Activated CD8-positive, alpha-beta memory T cell treated with anti-CD3 and anti-CD28 coated beads for 48 hours (primary cell): ENCODE measurements around the gene DSG4.

ENCODE experiments used
- DNase-seq, 3 experiments: peaks; one replicate each; pipeline ENCODE4 v3.0.0-alpha.2; 2020; ENCODE audit warnings: low read depth in 2 of 3, low spot score in 2 of 3

DSG4 gene

DNA sequence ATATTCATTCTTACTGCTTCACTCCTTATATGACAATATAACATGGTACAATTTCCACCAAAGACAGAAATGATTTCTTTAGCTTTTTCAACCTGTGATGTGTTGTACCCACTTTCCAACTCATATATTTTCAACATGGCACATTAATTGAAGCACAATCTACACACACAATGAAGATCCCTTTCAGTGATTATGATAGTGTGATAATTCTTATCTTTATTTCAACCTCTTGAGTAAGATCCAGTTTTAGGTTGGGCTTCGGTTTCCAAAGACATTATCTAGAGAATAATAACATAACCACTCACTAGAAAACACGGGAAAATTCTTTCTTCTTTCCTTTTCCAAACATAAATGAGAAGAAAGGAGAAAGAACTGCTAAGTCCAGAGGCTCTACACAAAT, 67.6 kb downstream of the DSG4 start:
- DNase-seq = no peak

DNA sequence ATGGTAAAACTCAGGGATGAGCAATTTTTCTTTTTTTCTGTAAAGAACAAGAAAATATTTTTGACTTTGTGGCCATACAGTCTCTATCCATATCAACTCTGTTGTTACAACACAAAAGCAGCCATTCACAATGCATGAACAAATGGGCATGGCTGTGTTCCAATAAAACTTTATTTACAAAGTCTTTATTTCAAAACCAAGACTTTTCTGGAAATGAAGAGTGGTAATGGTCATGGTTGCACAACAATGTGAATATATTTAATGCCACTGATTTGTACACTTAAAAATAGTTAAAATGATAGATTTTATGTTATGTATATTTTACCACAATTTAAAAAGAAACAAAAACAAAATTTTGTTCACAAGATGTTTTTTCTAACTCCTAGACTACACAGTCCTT, 69.3 kb downstream of the DSG4 start:
- DNase-seq = no peak

DNA sequence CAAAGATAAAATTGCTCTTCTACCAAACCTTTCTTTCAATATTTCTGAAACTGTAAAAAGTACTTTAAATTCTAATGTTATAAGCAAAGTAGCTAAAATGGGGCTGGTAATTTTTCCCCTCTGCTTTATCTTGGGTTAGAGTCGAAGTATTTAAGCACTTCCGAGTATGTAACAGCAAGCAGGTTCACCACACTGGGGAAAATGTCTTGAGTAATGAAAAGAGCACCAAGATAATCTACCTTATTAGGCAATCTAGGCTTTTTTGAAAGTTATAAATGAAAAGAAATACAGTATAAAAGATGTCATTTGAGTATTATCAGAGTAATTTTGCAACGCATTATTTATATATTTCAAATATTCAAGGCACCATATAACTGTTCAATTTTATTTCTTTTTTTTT, 70.3 kb downstream of the DSG4 start:
- no peak for DNase-seq

DNA sequence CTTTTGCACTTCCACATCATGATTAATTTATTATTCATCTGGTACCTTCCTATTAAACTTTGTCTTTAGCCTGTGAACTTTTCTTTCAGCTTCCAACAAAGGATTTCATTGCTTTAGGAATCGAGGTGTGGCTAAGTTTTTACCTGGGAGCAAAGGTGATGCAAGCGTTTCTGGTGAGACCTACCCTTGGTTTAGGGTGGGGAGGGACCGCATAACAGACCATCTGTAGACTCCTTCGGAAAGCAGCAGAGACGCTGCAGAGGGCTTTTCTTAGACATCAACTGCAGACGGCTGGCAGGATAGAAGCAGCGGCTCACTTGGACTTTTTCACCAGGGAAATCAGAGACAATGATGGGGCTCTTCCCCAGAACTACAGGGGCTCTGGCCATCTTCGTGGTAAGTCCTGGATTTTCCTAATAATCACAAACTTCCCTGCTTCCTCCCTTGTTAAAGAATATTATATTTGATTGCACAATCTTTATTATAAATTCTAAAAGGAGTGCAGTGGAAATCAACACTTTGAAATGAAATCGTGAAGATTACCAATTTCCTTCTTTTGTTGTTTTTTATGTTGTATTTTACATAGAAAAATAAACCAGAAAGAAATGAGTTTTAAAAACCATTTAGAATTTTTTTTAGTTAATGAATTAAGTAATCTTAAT, 71.1 kb downstream of the DSG4 start, which contains the start of gene DSG3:
TSS of gene DSG3 (plus strand) at position 212 of the 662 bp plus-strand sequence. CDS start at position 349, 137 bp downstream.
- DNase-seq = no peak

DNA sequence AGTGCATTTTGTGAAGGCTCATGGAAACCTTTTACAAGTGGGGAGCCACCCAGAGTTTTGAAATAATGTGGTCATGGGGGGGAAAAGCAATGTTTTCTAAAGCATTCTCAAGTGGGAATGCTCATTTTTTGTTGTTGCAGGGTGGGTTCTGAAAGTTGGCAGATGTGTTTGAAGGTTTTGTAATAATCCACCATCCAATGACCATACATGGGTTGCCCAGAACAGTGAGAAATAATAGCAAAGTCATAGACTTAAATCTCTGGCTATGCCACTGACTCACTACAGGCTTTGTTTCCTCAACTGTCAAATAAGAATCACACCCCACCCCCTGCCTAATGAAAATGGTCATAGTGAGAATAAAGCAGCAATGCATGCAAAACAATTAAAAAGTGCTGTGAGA, 73.8 kb downstream of the DSG4 start:
- no peak for DNase-seq

DNA sequence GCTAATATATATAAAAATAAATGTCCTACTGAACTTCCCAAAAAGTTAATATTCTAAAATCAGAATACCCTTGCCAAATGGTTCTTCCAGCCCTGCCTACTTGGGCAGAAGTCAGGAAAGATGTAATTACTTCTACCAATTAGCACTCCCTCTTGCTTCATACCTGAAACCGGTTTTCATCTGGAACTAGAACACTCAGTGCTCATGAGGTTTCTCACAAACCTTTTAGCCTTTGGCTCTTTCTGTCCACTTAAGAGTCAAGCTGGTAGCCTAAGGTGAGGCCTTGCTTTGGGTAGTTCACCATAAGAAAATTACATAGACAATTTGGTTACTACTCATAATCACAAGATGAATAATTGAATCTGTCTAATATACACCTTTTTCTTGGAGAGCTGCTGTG, 75.0 kb downstream of the DSG4 start:
- no peak for DNase-seq

DNA sequence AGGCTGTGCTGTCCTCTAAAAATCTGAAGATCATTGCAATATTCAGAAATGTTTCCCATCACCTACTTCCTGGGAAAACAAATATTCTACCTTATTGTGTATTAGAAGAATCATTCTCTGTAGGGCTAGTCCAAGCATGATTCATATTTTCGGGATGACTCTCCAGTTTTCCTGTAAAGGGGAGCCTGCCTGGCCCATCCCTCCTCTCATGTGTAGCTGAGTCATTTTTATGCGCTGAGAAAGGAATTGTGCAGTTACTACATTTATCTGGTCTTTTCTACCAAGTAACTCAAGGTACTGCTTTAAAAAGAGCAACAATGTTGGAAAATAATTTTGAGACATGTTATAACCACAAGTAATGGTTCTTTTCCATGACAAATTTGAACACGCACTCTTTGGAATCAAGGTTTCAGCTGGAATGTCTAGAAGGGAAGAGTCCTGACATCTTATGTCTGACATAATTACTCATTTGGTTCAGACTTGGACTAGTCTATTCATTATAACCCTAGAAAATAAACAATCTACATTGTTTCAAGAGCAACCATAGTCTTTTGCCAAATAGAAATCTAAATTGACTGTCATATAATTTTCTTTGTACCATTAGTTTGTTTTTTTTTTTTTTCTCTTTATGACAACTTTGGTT, 77.6 kb downstream of the DSG4 start:
- DNase-seq = no peak
